Mesothelial cell of epicardium (in vitro differentiated cells): ENCODE data around the gene RAB11FIP3. TPM values are rescaled to one million over a fixed set of nuclear protein-coding genes. Genes with fewer than 3 reads are reported as not detected.

Experiments
- DNase-seq, 2 experiments: peaks; one replicate each; pipeline ENCODE4 v3.0.0; 2021; ENCODE audit warnings: low spot score in 2 of 2; ENCODE audit not compliant: unreplicated experiment in 2 of 2
- H3K27ac Mint-ChIP-seq: 2 replicates; pipeline ENCODE4 v1.8.0; 2021; ENCODE audit warnings: mixed read lengths
- H3K27me3 Mint-ChIP-seq: 2 replicates; pipeline ENCODE4 v1.8.0; 2021; ENCODE audit warnings: low read depth, mixed read lengths
- H3K36me3 Mint-ChIP-seq: 2 replicates; pipeline ENCODE4 v1.8.0; 2021; ENCODE audit warnings: mixed read lengths
- H3K4me1 Mint-ChIP-seq: 2 replicates; pipeline ENCODE4 v1.8.0; 2021; ENCODE audit warnings: mixed read lengths
- H3K4me3 Mint-ChIP-seq: 2 replicates; pipeline ENCODE4 v1.8.0; 2021; ENCODE audit warnings: mild to moderate bottlenecking, moderate library complexity, mixed read lengths
- H3K9me3 Mint-ChIP-seq: 2 replicates; pipeline ENCODE4 v1.8.0; 2021; ENCODE audit warnings: mixed read lengths
- CTCF ChIP-seq: fragments of 200-600 bp; sonication (generic); IDR thresholded peaks from one replicate; pipeline ENCODE4 v1.5.0; 2021; ENCODE audit warnings: antibody characterized with exemption; ENCODE audit not compliant: unreplicated experiment
- total RNA-seq: library from RNA; stranded (reverse); gene quantifications from 3 replicates; pipeline ENCODE4 v1.2.1, GENCODE V29; 2021

Gene RAB11FIP3
- total RNA-seq, 1 donor from 2014 or later: 68.8 TPM

DNA sequence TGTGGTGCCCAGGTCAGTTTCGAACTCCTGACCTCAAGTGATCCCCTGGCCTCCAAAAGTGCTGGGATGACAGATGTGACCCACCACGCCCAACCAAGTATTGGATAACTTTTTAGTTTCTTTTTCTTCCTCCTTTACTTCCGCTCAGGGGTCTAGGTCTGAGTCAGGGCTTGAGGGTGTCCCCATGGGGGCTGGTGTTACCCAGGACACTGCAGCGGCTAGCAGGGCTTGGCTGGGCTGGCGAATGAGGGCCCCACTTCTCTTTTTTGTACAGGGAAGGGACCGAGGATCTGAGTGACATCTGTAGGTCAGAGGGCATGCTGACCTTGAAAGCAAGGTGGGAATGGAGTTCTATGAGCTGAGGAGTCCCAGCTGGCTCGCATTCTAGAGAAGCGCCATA lies 24.9 kb downstream of the RAB11FIP3 start:
- Mint-ChIP-seq H3K9me3 (no peaks in the 10 kb centered on the region), H3K36me3 (no peaks in the 10 kb centered on the region), H3K27ac (peak overlapping the region; percentile 67), H3K27me3 (no peaks in the 10 kb centered on the region), H3K4me1 (peaks cover 8% of the 10 kb centered on the region), H3K4me3 (no peak overlapping the region)
- no peak for DNase-seq
- TF ChIP-seq CTCF: no peak

GRCh38 chr16:450785-451512 lies 25.5 kb downstream of the RAB11FIP3 start:
- no peak for DNase-seq
- H3K4me1 Mint-ChIP-seq: peaks cover 8% of the 10 kb centered on the region
- peak overlapping the region; percentile 40 for H3K4me3 Mint-ChIP-seq
- peak overlapping the region; percentile 94 for H3K27ac Mint-ChIP-seq
- H3K27me3 Mint-ChIP-seq: no peaks in the 10 kb centered on the region
- H3K9me3 Mint-ChIP-seq: no peaks in the 10 kb centered on the region
- no peak for TF ChIP-seq CTCF
- no peaks in the 10 kb centered on the region for H3K36me3 Mint-ChIP-seq

DNA sequence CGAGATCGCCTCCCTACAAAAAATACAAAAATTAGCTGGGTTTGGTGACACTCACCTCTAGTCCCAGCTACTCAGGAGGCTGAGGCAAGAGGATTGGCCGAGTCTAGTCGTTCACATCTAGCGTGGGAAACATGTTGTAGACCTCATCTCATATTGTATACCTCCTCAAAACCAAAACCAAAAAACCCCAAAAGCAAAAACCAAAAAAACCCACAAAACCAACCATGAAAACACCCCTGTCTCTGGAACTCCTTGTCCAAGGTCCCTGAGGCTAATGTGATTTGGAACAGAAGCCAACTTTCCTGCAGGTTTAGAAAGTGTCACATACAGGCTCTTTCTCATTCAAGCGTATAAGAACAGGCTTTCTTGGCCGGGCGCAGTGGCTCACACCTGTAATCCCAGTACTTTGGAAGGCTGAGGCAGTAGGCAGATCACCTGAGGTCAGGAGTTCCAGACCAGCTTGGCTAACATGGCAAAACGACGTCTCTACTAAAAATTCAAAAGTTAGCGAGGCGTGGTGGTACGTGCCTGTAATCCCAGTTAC lies 29.0 kb downstream of the RAB11FIP3 start:
- Mint-ChIP-seq H3K4me1 (peaks cover 29% of the 10 kb centered on the region), H3K4me3 (no peak overlapping the region), H3K9me3 (no peaks in the 10 kb centered on the region), H3K27me3 (no peaks in the 10 kb centered on the region), H3K27ac (no peak overlapping the region), H3K36me3 (no peaks in the 10 kb centered on the region)
- no peak for TF ChIP-seq CTCF
- no peak for DNase-seq

GRCh38 chr16:455453-455852 lies 30.0 kb downstream of the RAB11FIP3 start:
- TF ChIP-seq CTCF: no peak
- H3K4me1 Mint-ChIP-seq: peaks cover 26% of the 10 kb centered on the region
- H3K27me3 Mint-ChIP-seq: no peaks in the 10 kb centered on the region
- DNase-seq: no peak
- H3K36me3 Mint-ChIP-seq: no peaks in the 10 kb centered on the region
- no peak overlapping the region for H3K27ac Mint-ChIP-seq
- H3K4me3 Mint-ChIP-seq: no peak overlapping the region
- H3K9me3 Mint-ChIP-seq: no peaks in the 10 kb centered on the region

DNA sequence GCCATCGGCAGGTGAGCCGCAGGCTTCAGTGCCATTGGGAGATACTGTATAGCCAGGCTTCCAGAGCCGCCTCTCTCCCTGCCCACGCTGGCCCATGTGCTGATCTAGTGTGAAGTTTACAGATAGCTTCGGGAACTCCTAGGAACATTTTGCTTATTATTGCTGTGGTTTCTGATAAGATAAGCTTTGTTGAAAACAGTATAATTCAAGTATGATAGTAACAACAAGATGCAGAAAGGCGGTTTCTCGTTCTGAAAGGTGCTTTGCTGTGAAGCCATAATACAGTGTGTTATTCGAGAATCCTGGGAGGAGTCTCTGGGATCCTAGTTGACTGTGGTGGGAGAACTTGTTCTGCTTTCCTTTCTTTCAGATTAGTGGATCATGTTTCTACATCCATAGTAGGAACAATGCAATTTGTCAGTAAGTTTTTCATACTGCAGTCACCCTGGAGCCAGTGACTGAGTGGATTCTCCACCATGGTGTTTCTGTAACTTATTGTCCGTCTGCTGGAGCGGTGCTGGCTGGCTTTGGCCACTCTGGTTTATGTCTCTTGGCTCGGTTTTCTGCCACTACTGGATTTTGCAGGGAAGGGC lies 31.5 kb downstream of the RAB11FIP3 start:
- no peak for TF ChIP-seq CTCF
- no peaks in the 10 kb centered on the region for H3K9me3 Mint-ChIP-seq
- H3K27me3 Mint-ChIP-seq: no peaks in the 10 kb centered on the region
- H3K4me1 Mint-ChIP-seq: peaks cover 21% of the 10 kb centered on the region
- H3K36me3 Mint-ChIP-seq: peaks cover 8% of the 10 kb centered on the region
- H3K4me3 Mint-ChIP-seq: peak overlapping the region; percentile 13
- peak overlapping the region; percentile 89 for H3K27ac Mint-ChIP-seq
- no peak for DNase-seq
